HepG2 (cell line): ENCODE measurements around the gene SLC5A10. TPM values are rescaled to one million over a fixed set of nuclear protein-coding genes. Genes with fewer than 3 reads are reported as not detected.

Experiments used
- ATF7-NPFF ChIP-seq: sonication (generic); formaldehyde crosslinking; IDR thresholded peaks from 2 replicates; pipeline ENCODE4 v1.8.1; 2023; ENCODE audit warnings: mild to moderate bottlenecking, low read depth, missing genetic modification reagents, moderate library complexity
- FOSL1 ChIP-seq: sonication (generic); formaldehyde crosslinking; IDR thresholded peaks from 2 replicates; pipeline ENCODE4 v1.9.0; 2021; ENCODE audit warnings: missing genetic modification reagents, borderline replicate concordance
- ISX ChIP-seq: sonication (generic); formaldehyde crosslinking; conservative IDR thresholded peaks from 2 replicates; pipeline ENCODE4 v1.5.0; 2020; ENCODE audit warnings: missing genetic modification reagents
- KDM4B ChIP-seq: sonication (generic); formaldehyde crosslinking; IDR thresholded peaks from 2 replicates; pipeline ENCODE4 v1.4.0; 2020; ENCODE audit warnings: missing genetic modification reagents
- KLF6 ChIP-seq: IDR thresholded peaks from 2 replicates; pipeline ENCODE4 v1.8.0; 2016; ENCODE audit warnings: missing biosample characterization, missing genetic modification reagents
- NFYB ChIP-seq: sonication (generic); formaldehyde crosslinking; IDR thresholded peaks from 2 replicates; pipeline ENCODE4 v1.4.0; 2020; ENCODE audit warnings: missing genetic modification reagents
- PHF21A ChIP-seq: sonication (generic); formaldehyde crosslinking; IDR thresholded peaks from 2 replicates; pipeline ENCODE4 v1.5.0; 2020; ENCODE audit warnings: mild to moderate bottlenecking, missing genetic modification reagents
- POLR2A ChIP-seq, 2 experiments: IDR thresholded peaks; 2 replicates each; pipeline ENCODE4 v1.6.1; 2011; ENCODE audit warnings: low read depth in 2 of 2, low read length in 2 of 2, mild to moderate bottlenecking in 1 of 2, moderate library complexity in 1 of 2; ENCODE audit not compliant: insufficient read depth in 1 of 2
- RBM39 ChIP-seq: fragments of 200-400 bp; formaldehyde crosslinking; IDR thresholded peaks from one replicate; pipeline ENCODE4 v1.6.1; 2018; ENCODE audit warnings: antibody characterized with exemption, mild to moderate bottlenecking, low read depth, low read length; ENCODE audit not compliant: poor library complexity, severe bottlenecking
- SNAI1 ChIP-seq: sonication (generic); formaldehyde crosslinking; IDR thresholded peaks from 2 replicates; pipeline ENCODE4 v1.5.0; 2020; ENCODE audit warnings: mild to moderate bottlenecking, missing genetic modification reagents, borderline replicate concordance
- TBL1XR1 ChIP-seq: fragments of 150-350 bp; IDR thresholded peaks from 2 replicates; pipeline ENCODE4 v1.6.1; 2014; ENCODE audit warnings: borderline replicate concordance, low read length; ENCODE audit not compliant: partially characterized antibody
- ZFP36 ChIP-seq: fragments of 150-350 bp; IDR thresholded peaks from 2 replicates; pipeline ENCODE4 v1.6.1; 2018; ENCODE audit warnings: borderline replicate concordance, low read length, low read depth; ENCODE audit not compliant: partially characterized antibody
- ZNF160 ChIP-seq: sonication (generic); formaldehyde crosslinking; IDR thresholded peaks from 2 replicates; pipeline ENCODE4 v1.8.0; 2022; ENCODE audit warnings: mild to moderate bottlenecking, inconsistent platforms, missing genetic modification reagents
- ZNF225 ChIP-seq: sonication (generic); formaldehyde crosslinking; IDR thresholded peaks from 2 replicates; pipeline ENCODE4 v1.4.0; 2020; ENCODE audit warnings: mild to moderate bottlenecking, missing genetic modification reagents
- ZNF431 ChIP-seq: sonication (generic); formaldehyde crosslinking; IDR thresholded peaks from 2 replicates; pipeline ENCODE4 v1.9.0; 2022; ENCODE audit warnings: missing genetic modification reagents, low read depth, mild to moderate bottlenecking, borderline replicate concordance
- ZNF451 ChIP-seq: sonication (generic); formaldehyde crosslinking; IDR thresholded peaks from 2 replicates; pipeline ENCODE4 v1.5.0; 2020; ENCODE audit warnings: mild to moderate bottlenecking, missing genetic modification reagents
- ZNF816 ChIP-seq: sonication (generic); formaldehyde crosslinking; IDR thresholded peaks from 2 replicates; pipeline ENCODE4 v1.8.0; 2022; ENCODE audit warnings: missing genetic modification reagents, mild to moderate bottlenecking, borderline replicate concordance
- polyA plus RNA-seq, 8 experiments: library from polyadenylated mRNA; depleted of rRNA in 3 of 8; stranded (reverse) in 7 of 8; unstranded in 1 of 8; fragments of >200 nt; fragmentation: Illumina TruSeq in 4 of 8; extraction: Trizol in 4 of 8; gene quantifications; 2 replicates each; pipeline versions ENCODE4 v1.2.1 to v1.2.3, GENCODE V29; 2011 to 2016; ENCODE audit warnings: low read depth in 4 of 8, missing spikeins in 1 of 8, mixed read lengths in 1 of 8; ENCODE audit not compliant: insufficient read depth in 1 of 8
- total RNA-seq, 5 experiments: library from RNA; depleted of rRNA; stranded (reverse); fragments of >200 nt; fragmentation: Illumina TruSeq; extraction: Trizol; gene quantifications; 2 replicates each; pipeline ENCODE4 v1.2.3, GENCODE V29; 2016; ENCODE audit warnings: low read depth in 1 of 5
- TF ChIP-seq, protein P1 (sequence below): sonication (generic); formaldehyde crosslinking; IDR thresholded peaks from 2 replicates; pipeline ENCODE4 v1.4.0; 2020; ENCODE audit warnings: missing genetic modification reagents
- TF ChIP-seq, protein P2 (sequence below): sonication (generic); formaldehyde crosslinking; IDR thresholded peaks from 2 replicates; pipeline ENCODE4 v1.4.0; 2020; ENCODE audit warnings: mild to moderate bottlenecking, missing genetic modification reagents
- TF ChIP-seq, protein P3 (sequence below): sonication (generic); formaldehyde crosslinking; IDR thresholded peaks from 2 replicates; pipeline ENCODE4 v1.4.0; 2020; ENCODE audit warnings: missing genetic modification reagents
- TF ChIP-seq, protein P4 (sequence below): sonication (generic); formaldehyde crosslinking; IDR thresholded peaks from 2 replicates; pipeline ENCODE4 v1.5.1; 2020; ENCODE audit warnings: missing genetic modification reagents, mild to moderate bottlenecking, borderline replicate concordance
- TF ChIP-seq, protein P5 (sequence below): IDR thresholded peaks from 2 replicates; pipeline ENCODE4 v1.6.1; 2016; ENCODE audit warnings: low read depth, borderline replicate concordance
- TF ChIP-seq, protein P6 (sequence below): IDR thresholded peaks from 2 replicates; pipeline ENCODE4 v1.6.1; 2016; ENCODE audit warnings: missing compliant biosample characterization, missing genetic modification reagents, borderline replicate concordance

Gene SLC5A10
- total and polyA plus RNA-seq, 2 of the 13 experiments (the other 11 are each of a cell fraction or from before 2014, with no cell fraction given) = 0.05 TPM; not detected in 1

DNA sequence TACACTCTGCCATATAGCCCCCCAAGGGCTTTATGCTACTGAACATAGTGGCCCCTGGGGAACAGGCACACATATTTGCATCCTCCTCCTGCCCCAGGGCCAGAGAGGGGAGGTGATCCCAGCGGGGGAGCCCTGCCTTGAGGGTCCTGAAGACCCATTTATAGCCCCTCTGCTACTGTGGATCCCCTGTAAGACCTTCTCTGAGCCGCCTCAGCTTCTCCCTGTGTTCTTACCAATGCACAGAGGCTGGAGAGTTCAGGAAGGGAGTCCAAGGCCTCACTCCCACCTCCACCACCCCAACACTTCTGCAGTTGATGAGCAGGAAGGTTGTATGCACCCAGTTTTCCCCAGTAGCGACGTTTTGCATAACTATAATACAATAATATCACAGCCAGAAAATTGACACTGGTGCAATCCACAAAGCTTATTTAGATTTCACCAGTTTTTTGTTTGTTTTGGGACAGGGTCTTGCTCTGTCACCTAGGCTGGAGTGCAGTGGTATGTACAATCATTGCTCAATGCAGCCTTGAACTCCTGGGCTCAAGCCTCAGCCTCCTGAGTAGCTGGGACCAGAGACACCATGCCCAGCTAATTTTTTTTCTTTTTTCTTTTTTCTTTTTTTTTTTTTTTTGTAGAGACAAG is 53.9 kb downstream of the SLC5A10 start (continued):
- TF ChIP-seq, protein P1, sequence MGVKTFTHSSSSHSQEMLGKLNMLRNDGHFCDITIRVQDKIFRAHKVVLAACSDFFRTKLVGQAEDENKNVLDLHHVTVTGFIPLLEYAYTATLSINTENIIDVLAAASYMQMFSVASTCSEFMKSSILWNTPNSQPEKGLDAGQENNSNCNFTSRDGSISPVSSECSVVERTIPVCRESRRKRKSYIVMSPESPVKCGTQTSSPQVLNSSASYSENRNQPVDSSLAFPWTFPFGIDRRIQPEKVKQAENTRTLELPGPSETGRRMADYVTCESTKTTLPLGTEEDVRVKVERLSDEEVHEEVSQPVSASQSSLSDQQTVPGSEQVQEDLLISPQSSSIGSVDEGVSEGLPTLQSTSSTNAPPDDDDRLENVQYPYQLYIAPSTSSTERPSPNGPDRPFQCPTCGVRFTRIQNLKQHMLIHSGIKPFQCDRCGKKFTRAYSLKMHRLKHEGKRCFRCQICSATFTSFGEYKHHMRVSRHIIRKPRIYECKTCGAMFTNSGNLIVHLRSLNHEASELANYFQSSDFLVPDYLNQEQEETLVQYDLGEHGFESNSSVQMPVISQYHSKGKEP (CRISPR knock-in tag) = no peak
- TF ChIP-seq, protein P2, sequence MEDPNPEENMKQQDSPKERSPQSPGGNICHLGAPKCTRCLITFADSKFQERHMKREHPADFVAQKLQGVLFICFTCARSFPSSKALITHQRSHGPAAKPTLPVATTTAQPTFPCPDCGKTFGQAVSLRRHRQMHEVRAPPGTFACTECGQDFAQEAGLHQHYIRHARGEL (CRISPR knock-in tag) = no peak
- TF ChIP-seq, protein P3, sequence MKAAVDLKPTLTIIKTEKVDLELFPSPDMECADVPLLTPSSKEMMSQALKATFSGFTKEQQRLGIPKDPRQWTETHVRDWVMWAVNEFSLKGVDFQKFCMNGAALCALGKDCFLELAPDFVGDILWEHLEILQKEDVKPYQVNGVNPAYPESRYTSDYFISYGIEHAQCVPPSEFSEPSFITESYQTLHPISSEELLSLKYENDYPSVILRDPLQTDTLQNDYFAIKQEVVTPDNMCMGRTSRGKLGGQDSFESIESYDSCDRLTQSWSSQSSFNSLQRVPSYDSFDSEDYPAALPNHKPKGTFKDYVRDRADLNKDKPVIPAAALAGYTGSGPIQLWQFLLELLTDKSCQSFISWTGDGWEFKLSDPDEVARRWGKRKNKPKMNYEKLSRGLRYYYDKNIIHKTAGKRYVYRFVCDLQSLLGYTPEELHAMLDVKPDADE = no peak
- TF ChIP-seq ZNF816 (CRISPR knock-in tag) (no peak), SNAI1 (CRISPR knock-in tag) (no peak), KLF6 (CRISPR knock-in tag) (peak; percentile 68; the same call in 1 of the 2 replicates), ZNF160 (CRISPR knock-in tag) (no peak), RBM39 (no peak), KDM4B (CRISPR knock-in tag) (no peak), ATF7-NPFF (CRISPR knock-in tag) (no peak), NFYB (CRISPR knock-in tag) (no peak), ISX (no peak), ZFP36 (no peak), ZNF451 (no peak), FOSL1 (CRISPR knock-in tag) (peak; percentile 34; the same call in 1 of the 2 replicates), ZNF225 (CRISPR knock-in tag) (no peak), PHF21A (CRISPR knock-in tag) (peak; percentile 93), POLR2A (IDR thresholded peaks at IDR 0.05; ENCODE audit: insufficient read depth in 1 of 2, low read depth in 2 of 2, low read length in 2 of 2) (no peak), ZNF431 (CRISPR knock-in tag) (0 out of 2 replicates have a peak, but pooled peaks have one; percentile 63), TBL1XR1 (peak; percentile 53)
- TF ChIP-seq, protein P4, sequence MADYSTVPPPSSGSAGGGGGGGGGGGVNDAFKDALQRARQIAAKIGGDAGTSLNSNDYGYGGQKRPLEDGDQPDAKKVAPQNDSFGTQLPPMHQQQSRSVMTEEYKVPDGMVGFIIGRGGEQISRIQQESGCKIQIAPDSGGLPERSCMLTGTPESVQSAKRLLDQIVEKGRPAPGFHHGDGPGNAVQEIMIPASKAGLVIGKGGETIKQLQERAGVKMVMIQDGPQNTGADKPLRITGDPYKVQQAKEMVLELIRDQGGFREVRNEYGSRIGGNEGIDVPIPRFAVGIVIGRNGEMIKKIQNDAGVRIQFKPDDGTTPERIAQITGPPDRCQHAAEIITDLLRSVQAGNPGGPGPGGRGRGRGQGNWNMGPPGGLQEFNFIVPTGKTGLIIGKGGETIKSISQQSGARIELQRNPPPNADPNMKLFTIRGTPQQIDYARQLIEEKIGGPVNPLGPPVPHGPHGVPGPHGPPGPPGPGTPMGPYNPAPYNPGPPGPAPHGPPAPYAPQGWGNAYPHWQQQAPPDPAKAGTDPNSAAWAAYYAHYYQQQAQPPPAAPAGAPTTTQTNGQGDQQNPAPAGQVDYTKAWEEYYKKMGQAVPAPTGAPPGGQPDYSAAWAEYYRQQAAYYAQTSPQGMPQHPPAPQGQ (CRISPR knock-in tag) = no peak
- TF ChIP-seq, protein P5, sequence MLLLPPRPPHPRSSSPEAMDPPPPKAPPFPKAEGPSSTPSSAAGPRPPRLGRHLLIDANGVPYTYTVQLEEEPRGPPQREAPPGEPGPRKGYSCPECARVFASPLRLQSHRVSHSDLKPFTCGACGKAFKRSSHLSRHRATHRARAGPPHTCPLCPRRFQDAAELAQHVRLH (CRISPR knock-in tag) = peak; percentile 61; the same call in 1 of the 2 replicates
- TF ChIP-seq, protein P6, sequence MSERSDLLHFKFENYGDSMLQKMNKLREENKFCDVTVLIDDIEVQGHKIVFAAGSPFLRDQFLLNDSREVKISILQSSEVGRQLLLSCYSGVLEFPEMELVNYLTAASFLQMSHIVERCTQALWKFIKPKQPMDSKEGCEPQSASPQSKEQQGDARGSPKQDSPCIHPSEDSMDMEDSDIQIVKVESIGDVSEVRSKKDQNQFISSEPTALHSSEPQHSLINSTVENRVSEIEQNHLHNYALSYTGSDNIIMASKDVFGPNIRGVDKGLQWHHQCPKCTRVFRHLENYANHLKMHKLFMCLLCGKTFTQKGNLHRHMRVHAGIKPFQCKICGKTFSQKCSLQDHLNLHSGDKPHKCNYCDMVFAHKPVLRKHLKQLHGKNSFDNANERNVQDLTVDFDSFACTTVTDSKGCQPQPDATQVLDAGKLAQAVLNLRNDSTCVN = no peak
